GM12801 (cell line): ENCODE data around the gene EPS8L2.

ENCODE experiments used
- TF ChIP-seq, protein P1 (sequence below): IDR thresholded peaks from one replicate; pipeline ENCODE4 v1.5.1; 2011; ENCODE audit warnings: control low read depth; ENCODE audit not compliant: insufficient read length; ENCODE audit errors: extremely low read depth

The EPS8L2 gene

DNA sequence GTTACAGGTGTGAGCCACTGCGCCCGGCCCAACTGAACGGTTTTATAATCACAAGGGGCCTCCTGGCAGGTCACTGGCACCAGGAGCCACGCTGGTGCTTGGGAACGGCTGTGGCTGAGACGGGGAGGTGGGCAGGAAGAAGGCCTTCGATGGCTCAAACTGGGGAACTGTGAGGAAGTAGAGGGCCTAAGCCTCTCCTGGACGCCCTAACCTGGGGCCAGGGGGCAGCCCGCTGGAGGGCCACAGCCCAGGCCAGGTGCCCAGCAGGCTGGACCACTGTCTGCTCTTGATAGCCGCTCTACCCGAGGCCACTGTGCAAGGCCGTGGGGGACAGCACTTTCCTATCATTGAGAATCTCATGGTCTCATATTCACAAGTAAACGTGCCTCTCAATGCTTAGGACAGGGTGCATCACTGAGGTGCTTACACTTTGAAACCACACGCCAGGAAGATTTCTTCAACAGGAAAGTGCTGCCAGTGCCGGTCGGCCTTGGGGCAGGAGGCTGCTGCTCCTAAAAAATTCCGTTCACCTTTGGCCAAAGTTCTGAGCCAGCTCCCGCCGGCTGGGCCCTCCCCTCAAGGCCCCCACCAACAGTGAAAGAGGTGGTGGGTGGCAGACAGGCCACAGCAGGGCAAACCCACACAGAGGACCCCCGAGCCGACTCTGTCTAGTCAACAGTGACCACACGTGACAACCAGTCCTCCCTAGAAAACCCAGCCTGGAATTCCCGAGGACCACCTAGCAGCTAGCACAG is 64.0 kb downstream of the EPS8L2 start:
- TF ChIP-seq, protein P1, sequence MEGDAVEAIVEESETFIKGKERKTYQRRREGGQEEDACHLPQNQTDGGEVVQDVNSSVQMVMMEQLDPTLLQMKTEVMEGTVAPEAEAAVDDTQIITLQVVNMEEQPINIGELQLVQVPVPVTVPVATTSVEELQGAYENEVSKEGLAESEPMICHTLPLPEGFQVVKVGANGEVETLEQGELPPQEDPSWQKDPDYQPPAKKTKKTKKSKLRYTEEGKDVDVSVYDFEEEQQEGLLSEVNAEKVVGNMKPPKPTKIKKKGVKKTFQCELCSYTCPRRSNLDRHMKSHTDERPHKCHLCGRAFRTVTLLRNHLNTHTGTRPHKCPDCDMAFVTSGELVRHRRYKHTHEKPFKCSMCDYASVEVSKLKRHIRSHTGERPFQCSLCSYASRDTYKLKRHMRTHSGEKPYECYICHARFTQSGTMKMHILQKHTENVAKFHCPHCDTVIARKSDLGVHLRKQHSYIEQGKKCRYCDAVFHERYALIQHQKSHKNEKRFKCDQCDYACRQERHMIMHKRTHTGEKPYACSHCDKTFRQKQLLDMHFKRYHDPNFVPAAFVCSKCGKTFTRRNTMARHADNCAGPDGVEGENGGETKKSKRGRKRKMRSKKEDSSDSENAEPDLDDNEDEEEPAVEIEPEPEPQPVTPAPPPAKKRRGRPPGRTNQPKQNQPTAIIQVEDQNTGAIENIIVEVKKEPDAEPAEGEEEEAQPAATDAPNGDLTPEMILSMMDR, result no peak

DNA sequence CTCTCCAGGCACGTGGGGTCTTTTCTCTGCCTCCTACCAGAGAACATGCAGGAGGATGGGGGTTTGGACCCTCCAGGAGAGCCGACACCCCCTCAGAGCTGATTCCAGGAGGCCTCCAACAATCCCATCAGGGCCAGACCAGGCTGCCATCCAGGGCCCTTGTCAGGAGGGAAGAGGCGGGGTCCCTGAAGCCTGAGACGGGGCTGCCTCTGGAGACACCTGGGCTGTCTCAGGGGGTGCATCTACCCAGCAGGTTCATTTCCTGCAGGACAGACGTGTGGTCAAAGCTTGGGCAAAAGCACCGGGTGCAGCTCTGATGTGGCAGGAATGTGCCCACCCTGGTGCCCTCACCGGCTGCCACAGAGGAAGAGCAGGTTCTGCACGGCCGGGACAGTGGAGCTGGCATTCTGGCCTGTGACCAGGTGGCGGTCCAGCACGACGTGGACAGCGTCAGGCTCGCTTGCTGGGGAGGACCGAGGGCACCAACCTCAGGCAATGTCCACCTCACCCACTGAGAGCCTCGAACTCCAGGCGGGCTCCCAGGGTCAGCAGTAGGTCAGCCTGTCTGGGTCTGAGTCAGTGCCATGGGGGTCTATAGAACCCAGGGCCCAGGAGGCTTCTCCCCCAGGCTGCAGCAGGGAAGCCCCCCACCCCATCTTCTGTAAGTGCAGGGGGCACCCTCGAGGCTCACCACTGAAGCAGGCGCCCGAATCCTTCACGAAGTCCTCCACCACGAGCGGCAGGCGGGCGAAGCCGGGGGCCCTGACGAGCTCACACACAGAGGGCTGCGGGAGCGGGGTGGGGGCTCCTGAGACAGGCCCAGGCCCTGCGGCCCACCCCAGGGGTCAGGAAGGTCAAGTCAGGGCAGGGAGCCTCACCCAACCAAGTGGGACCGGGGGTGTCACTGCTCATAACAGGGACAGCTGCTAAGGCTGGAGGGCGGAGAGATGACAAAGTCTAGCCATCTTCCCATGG is 64.9 kb downstream of the EPS8L2 start:
- TF ChIP-seq, protein P1, result no peak

DNA sequence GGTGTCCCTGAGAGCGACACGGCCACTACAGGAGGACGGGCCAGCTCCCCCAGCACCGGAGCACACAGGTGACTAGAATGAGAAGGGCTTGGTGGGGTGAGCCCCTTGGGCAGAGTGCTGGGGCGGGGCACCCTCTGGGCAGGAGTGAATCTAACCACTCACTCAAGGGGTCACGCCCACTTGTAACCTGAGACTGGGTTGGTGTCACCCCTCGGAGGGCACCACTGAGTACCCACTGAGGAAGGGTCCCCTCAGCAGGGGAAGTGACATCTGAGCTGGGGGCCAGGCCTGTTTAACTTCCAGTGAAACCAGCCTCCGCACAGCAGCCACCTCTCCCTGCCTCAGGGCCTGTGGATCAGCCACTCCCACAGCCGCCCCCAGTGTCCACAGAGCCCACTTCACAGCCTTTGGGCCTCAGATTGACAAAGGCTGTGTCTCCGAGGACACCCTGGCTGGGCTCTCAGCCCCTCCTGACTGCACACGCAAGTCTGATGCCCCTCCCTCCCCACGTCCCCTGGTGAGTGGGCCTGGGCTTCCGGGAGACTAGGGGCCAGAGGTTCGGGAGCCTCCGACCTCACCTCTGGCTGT is 65.7 kb downstream of the EPS8L2 start:
- TF ChIP-seq, protein P1, result no peak

DNA sequence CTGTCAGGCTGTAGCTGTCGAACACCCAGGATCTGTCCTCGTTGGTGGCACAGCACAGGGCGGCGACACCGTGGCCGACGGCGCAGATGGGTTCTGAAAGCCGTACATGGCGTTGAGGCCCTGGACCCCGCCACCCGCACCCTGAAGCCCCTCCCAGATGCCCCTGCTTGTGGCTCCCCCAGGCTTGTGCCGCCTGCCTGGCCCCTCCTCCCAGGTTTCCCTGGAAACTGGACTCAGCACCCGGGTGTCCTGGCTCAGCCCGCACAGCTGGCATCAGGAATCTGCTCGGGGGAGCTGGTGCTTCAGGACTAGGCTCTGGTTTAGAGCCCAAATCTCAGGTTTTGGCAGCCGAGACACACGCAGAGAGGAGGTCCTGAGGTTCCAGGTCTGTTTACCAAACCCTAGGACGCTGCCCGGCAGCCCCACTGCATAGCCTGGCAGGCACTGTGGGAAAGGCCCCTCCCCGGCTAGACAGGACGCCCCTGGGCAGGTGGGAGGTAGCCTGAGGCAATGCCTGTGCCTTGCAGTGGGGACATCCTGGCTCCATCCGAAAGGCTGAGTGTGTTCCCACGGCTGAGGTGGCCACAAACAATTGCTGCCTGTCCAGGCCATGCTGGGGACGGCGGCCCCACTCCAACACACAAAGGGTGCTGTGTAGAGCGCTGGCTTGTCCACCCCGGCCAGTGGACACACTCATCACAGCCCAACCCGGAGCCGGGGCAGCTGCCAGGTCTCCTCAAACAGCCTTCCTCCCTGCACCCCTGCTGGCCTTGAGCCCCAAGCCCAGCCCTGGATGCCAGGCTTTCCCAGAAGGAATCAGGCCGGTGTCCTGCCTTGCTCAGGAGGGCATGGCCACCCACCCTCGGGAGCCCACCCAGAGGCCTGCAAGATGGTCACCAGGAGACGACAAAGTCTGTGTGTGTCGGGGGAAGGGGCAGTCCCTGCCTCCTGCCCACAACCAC is 66.7 kb downstream of the EPS8L2 start:
- TF ChIP-seq, protein P1, result no peak

DNA sequence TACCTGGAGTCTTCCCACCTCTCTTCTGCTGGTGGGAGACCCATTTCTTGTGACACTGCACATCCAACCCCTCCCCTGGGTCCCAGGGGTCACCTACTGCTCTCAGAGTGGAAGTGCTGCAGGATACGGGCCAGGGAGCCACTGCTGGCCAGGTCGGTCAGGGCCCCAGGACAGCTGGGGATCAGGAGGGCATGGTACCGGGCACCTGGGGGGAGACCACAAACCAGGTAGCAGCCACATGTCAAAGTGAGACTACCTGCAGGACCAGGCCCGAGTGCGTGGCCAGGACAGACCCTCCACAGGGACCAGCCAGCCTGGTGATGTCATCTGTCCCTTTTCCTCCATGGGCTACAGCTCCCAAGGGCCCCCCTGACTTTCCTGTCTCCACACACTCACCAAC is 67.4 kb downstream of the EPS8L2 start:
- TF ChIP-seq, protein P1, result no peak

DNA sequence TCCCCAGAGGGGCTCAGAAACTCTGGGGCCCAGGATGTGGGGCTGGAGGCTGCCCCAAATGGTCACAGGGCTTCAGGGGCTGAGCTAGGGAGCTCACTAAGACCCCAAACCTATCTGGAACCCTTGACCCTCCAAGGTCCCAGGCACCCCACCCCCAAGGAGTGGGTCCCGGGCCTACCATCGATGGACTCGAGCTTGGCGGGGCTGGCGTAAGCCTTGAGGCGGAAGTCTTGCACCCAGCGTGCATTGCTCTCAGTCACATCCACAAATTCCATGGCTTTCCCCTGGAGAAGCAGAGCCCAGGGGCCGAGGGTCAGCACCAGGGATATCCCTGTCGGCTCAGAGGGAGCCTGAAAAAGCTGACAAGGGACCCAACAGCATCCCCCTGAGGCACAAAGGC is 67.8 kb downstream of the EPS8L2 start:
- TF ChIP-seq, protein P1, result no peak
